ENCODE measurements around the gene SOBP.

Gene SOBP

GRCh38 chr6:107709341-107709740 lies 219.4 kb downstream of the SOBP start:
- DNase-seq (ENCODE audit: low read depth, low spot score), result no peak
- TF ChIP-seq CTCF (IDR thresholded peaks at IDR 0.05; ENCODE audit: low read depth, low read length), result no peak
- H3K4me3 ChIP-seq (ENCODE audit: low read depth, low read length), result no peak overlapping the region
- in situ Hi-C loops (cut with HindIII; ENCODE audit: low sequenced_read_pairs), result no loop called here

Measured in astrocyte of the spinal cord (primary cell).